NK-92 (cell line): ENCODE results near the gene LRRC31.

Experiments used
- DNase-seq: peaks from one replicate; lab custom pipeline; 2025; ENCODE audit not compliant: unreplicated experiment; lab: John Stamatoyannopoulos, UW

The LRRC31 gene

DNA sequence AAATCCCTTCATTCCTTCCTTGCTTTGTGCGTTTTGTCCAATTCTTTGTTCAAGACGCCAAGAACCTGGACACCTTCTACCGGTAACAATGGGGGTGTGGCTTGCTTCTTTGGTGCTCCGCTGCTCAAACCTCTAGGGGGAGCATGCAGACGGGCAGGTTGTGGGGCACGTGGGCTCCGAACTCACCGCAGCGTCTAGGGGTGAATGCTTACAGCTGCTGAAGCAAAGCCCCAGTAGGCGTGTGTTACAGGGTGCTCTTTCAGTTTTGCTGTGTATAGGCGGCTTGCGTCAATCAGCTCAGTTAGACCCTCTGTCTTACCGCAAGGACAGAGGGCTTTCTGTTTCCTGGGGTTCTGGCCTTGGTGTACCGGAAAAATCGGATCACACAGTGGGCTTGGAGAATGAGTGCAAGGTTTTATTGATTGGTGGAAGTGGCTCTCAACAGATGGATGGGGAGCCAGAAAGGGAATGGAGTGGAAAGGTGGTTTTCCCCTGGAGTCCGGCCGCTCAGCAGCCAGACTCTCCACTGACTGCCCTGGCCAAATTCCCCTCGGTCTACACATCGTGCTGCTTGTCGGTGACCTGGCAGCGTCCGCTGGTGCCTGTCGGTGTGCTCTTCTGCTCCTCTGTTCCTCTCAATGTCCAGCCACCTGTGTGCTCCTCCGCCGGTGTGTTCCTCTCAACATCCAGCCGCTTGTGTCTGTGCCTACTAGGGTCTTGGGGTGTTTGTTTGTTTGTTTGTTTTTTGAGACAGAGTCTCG lies 55.8 kb downstream of the LRRC31 start:
- no peak for DNase-seq

DNA sequence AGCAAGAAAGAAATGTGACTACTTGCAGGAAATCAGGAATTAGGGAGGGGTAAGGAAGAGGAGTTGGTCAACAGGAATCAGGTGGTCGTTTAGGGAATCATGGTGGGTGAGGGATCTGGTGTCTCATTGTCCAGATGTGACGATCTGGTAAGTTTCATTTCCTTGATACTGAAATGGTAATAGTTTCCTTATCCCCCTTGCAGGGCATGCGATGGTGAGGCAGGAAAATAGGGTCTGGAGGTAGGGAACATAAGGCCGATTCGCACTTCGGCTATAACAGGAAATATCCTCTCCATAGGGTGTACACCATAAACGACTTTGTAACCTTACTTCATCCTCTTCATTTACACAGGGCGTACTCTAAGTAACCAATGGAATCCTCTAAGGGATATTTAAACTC lies 56.5 kb downstream of the LRRC31 start:
- DNase-seq, result no peak

DNA sequence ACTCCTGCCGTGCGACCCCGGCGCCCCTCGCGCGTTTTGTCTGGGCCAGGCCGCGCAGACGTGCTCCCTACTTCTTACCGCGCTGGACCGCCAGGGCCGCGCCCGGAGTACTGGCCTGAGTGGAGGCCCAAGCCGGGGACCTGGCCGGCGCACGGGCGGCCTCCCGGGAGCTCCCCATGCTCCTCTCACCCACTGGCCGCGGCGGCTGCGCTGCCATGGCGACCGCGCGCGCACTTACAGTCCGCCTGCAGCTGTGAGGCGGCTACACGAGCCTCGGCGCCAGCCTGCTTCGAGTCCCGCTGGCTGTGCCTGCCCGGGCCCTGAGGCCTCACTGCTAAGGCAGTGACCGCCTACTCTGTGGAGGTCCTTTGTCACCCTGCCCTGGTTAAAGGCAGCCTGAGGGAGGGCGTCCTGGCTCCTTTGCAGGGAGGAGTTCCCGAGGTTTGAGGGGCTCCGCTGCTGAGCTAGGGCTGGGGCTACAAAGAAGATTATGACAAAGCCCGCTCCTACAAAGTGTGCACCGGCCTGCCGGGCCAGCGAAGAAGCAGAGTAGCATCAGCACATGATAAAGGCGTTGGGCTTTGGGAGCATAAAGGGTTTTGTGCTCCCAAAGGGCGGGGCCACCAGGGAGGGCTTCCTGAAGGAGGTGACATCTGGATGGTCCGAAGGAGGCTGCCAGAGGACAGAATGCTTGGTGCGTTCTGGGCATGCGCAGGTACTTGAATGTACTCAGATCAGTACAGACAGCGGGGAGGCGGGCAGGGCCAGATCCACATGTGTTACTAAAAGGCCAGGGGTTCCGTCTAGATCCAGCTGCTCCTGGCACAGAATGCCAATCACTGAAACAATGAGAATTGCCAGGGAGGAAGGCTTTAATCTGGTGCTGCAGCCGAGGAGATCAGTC lies 57.2 kb downstream of the LRRC31 start, which contains the start of the genes LRRC34 and LRRIQ4:
Gene LRRC34 (minus strand): TSS at position 573 of the 904 bp plus-strand sequence. CDS start 356 bp downstream, at position 217.
Gene LRRIQ4 (plus strand): TSS at position 539 of the 904 bp plus-strand sequence. CDS start 9,052 bp downstream, outside the sequence.
- peak; percentile 25 for DNase-seq

DNA sequence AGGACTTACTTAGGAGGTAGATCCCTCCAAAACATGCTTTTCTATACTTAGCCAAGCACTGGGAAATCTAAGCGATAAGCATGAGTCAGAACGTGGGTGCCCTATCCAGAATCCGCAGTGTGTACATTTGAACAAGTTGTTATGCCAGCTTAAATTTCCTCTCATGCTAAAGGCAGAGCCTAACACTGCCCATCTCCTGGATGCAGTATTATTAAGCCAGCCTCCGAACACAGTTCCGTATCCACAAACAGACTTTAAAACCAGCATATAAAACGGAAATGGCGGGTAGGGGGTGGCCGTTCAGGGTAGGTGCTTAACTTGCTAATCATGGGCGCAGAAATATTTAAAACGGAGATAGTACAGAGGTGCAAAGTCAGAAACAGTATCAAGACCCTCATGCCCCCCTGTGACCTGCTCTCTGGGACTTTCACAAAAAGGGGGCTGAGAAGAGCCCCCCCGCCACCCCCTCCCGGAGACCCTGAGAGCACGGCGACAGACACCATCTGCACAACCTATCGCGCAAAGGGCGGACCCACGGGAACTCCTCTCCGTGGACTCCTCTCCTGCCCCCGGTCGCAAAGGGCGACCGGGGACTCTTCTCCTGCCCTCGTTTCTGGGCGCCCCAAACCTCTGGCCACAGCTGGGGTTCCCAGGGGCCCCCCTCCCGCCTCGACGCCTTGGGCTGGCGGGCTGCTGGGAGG lies 58.0 kb downstream of the LRRC31 start:
- no peak for DNase-seq

DNA sequence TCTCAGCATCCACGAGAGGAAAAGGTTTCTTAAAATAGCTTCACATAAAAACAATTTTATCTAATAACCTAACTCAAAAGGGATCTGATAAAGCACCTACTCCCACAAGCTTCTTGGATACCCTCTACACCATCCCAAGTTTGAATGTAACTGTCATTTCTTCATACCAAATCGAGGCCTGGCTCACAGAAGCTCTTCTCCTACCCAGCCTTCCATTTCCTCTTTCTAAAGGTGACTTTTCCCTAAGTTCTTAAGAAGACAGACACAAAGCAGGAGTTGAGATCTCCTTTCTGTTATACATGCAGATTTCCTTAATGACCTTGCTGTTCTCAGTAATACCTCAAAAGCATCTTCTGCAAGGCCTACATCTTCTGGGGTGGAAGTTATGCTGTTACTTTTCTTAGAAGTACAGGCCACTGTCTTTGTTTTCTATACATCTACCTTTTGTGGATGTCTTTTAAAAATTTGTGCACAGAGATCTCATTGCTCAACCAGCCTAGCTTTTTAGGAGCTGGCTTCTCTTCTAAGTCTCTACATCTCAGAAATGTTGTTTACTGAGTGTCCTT lies 60.4 kb downstream of the LRRC31 start:
- DNase-seq, result no peak

DNA sequence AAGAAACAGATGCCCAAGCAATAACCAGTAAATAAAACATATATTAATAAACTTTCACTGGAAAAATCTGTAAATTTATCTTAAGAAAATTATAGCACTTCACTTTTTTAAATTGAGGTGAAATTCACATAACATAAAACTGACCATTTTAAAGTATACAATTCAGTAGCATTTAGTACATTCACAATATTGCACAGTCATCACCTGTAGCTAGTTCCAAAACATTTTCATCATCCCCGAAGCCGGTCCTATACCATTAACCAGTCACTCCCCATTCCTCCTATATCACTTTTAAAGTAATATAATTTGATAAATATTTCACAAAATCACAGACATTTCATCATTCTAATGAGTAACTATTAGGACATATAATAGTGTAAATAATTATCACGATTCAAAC lies 65.1 kb downstream of the LRRC31 start:
- DNase-seq, result no peak

DNA sequence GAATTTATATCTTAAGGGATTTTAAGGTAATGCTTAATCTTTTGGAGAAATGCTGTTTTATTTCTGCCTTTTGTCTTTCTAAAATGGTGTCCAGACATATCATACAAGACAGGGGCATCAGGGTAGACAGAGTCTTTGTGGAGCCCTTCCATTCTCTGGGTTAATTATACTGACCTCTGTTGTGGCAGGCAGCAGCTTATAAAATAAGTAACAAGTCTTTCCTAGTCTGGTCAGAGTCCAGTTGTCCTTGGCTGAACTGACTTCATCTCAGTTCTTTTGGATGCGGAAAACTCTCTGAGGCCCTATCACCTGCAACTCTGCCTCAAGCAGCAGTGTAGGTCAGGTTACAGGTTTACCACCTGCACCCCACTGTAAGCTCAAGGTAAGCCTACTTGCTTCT lies 77.4 kb downstream of the LRRC31 start:
- DNase-seq, result no peak

DNA sequence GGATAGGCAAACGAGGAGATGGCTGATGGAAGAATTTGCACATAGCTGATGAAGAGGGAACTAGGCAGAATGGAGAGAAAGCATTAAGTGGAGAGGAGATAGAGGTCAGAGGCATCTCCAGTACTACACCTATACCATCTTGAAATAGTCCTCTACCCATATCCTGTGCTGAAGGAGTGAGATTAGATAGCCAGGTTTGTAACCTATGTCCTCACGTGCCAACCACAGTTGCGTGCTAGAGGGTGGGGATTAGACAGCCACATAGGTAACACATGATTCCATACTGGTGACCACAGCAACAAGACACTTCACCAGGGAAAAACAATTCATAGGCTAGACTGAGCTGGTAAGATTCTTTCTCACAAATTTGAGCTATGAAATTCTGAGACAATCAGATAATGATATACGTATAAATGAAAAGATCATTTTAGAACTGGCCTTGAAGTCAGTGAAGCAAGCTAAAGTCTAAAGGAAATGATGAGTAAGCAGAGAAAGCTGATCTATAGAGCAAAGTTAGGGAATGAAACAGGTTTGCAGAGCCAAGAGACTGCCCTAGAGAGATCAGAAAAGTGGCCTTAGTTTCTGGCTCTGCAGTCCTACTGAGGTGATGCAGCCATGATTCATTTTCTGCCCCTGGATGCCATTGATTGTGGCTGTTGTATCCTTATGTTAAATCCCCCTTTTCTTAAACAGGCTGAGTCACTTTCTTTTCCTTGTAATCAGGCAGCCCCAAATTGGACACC lies 78.9 kb downstream of the LRRC31 start:
- DNase-seq, result no peak

DNA sequence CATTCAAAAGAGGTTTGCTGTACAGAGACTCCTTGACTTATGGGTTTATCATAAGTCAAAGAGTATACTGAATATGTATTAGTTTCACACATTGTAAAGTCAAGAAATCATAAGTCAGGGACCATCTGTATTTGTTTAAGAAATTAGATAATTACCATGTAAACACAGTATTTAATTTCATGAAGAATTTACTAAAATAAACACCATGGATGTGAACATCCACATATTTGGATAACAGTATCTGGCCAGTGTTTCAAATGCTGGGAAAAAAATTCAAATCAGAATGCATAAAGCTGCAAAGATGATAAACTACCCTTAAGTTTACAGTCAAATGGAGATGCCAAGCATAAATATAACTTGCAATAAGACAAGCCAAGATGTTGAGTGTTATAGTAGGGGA lies 79.5 kb downstream of the LRRC31 start:
- no peak for DNase-seq
